ENCODE results near the gene NAT16. TPM values are rescaled to one million over a fixed set of nuclear protein-coding genes. Genes with fewer than 3 reads are reported as not detected.

The NAT16 gene
- total and polyA plus RNA-seq, 2 of the 13 experiments (the other 11 are each of a cell fraction or from before 2014, with no cell fraction given): 0.04 TPM; not detected in 1

DNA sequence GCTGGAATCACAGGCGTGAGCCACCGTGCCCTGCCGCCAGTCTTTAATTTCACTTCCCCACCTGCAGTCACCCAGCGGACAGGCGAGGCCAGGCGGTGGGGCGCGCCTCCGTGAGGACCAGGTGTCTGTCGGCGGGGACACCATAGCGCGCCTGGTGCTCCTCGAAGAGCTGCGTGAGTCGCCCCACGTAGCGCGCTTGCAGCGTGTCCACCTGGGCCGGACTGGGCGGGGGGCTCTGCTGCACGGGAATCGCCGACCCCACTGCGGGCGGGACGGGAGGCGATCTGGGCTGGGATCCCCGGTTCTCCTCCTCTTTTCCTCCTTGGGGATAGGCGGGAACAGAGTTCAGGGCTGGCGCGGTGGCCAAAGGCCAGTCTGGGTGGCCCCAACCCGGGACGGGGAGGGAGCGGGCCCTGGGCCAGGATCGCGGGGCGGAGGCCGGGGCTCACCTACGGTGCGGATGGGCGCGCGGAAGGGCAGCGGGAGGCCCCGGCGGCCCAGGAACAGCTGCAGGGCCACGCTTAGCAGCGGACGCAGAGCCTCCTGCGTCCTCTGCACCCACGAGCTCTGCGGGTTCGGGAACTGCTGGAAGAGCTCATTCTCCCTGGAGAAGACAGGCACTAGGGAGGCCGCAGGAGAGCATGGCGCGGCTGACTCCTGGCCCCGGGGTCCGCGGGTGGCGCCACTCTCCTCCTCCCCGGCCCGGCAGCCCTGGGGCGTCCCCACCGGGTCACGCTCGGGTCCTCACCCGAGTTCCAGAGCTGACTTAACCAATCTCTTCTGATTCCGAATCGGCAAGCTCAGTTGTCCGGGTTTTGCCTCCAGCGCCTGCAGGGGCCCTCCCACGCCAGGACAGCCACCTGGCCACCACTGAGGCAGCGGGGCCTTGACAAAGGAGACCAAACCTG lies 21.9 kb upstream of the NAT16 start (continued):
- TF ChIP-seq, protein P1, sequence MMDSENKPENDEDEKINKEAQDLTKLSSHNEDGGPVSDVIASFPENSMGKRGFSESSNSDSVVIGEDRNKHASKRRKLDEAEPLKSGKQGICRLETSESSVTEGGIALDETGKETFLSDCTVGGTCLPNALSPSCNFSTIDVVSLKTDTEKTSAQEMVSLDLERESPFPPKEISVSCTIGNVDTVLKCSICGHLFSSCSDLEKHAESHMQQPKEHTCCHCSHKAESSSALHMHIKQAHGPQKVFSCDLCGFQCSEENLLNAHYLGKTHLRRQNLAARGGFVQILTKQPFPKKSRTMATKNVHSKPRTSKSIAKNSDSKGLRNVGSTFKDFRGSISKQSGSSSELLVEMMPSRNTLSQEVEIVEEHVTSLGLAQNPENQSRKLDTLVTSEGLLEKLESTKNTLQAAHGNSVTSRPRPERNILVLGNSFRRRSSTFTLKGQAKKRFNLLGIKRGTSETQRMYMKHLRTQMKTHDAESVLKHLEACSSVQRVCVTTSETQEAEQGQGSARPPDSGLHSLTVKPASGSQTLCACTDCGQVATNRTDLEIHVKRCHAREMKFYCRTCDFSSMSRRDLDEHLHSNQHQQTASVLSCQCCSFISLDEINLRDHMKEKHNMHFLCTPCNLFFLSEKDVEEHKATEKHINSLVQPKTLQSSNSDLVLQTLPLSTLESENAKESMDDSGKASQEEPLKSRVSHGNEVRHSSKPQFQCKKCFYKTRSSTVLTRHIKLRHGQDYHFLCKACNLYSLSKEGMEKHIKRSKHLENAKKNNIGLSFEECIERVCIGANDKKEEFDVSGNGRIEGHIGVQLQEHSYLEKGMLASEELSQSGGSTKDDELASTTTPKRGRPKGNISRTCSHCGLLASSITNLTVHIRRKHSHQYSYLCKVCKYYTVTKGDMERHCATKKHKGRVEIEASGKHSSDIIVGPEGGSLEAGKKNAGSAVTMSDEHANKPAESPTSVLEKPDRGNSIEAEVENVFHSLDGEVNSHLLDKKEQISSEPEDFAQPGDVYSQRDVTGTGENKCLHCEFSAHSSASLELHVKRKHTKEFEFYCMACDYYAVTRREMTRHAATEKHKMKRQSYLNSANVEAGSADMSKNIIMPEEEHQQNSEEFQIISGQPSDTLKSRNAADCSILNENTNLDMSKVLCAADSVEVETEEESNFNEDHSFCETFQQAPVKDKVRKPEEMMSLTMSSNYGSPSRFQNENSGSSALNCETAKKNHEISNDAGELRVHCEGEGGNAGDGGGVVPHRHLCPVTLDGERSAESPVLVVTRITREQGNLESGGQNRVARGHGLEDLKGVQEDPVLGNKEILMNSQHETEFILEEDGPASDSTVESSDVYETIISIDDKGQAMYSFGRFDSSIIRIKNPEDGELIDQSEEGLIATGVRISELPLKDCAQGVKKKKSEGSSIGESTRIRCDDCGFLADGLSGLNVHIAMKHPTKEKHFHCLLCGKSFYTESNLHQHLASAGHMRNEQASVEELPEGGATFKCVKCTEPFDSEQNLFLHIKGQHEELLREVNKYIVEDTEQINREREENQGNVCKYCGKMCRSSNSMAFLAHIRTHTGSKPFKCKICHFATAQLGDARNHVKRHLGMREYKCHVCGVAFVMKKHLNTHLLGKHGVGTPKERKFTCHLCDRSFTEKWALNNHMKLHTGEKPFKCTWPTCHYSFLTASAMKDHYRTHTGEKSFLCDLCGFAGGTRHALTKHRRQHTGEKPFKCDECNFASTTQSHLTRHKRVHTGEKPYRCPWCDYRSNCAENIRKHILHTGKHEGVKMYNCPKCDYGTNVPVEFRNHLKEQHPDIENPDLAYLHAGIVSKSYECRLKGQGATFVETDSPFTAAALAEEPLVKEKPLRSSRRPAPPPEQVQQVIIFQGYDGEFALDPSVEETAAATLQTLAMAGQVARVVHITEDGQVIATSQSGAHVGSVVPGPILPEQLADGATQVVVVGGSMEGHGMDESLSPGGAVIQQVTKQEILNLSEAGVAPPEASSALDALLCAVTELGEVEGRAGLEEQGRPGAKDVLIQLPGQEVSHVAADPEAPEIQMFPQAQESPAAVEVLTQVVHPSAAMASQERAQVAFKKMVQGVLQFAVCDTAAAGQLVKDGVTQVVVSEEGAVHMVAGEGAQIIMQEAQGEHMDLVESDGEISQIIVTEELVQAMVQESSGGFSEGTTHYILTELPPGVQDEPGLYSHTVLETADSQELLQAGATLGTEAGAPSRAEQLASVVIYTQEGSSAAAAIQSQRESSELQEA (CRISPR knock-in tag; IDR thresholded peaks at IDR 0.05; ENCODE audit: not compliant biosample characterization): no peak
- TF ChIP-seq, protein P2, sequence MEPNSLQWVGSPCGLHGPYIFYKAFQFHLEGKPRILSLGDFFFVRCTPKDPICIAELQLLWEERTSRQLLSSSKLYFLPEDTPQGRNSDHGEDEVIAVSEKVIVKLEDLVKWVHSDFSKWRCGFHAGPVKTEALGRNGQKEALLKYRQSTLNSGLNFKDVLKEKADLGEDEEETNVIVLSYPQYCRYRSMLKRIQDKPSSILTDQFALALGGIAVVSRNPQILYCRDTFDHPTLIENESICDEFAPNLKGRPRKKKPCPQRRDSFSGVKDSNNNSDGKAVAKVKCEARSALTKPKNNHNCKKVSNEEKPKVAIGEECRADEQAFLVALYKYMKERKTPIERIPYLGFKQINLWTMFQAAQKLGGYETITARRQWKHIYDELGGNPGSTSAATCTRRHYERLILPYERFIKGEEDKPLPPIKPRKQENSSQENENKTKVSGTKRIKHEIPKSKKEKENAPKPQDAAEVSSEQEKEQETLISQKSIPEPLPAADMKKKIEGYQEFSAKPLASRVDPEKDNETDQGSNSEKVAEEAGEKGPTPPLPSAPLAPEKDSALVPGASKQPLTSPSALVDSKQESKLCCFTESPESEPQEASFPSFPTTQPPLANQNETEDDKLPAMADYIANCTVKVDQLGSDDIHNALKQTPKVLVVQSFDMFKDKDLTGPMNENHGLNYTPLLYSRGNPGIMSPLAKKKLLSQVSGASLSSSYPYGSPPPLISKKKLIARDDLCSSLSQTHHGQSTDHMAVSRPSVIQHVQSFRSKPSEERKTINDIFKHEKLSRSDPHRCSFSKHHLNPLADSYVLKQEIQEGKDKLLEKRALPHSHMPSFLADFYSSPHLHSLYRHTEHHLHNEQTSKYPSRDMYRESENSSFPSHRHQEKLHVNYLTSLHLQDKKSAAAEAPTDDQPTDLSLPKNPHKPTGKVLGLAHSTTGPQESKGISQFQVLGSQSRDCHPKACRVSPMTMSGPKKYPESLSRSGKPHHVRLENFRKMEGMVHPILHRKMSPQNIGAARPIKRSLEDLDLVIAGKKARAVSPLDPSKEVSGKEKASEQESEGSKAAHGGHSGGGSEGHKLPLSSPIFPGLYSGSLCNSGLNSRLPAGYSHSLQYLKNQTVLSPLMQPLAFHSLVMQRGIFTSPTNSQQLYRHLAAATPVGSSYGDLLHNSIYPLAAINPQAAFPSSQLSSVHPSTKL (CRISPR knock-in tag; IDR thresholded peaks at IDR 0.05): 0 out of 2 replicates have a peak, but pooled peaks have one; percentile 42
- TF ChIP-seq, protein P3, sequence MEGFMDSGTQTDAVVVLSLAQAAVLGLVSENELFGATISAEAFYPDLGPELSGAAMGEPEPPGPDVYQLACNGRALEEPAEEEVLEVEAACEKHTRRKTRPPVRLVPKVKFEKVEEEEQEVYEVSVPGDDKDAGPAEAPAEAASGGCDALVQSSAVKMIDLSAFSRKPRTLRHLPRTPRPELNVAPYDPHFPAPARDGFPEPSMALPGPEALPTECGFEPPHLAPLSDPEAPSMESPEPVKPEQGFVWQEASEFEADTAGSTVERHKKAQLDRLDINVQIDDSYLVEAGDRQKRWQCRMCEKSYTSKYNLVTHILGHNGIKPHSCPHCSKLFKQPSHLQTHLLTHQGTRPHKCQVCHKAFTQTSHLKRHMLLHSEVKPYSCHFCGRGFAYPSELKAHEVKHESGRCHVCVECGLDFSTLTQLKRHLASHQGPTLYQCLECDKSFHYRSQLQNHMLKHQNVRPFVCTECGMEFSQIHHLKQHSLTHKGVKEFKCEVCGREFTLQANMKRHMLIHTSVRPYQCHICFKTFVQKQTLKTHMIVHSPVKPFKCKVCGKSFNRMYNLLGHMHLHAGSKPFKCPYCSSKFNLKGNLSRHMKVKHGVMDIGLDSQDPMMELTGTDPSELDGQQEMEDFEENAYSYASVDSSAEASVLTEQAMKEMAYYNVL (CRISPR knock-in tag; IDR thresholded peaks at IDR 0.05; ENCODE audit: borderline replicate concordance): peak; percentile 74
- TF ChIP-seq NFYB (CRISPR knock-in tag; IDR thresholded peaks at IDR 0.05): no peak
- peak; percentile 91 for TF ChIP-seq MED8 (CRISPR knock-in tag; IDR thresholded peaks at IDR 0.05; ENCODE audit: insufficient replicate concordance)
- TF ChIP-seq SMC3 (IDR thresholded peaks at IDR 0.05; ENCODE audit: low read length): no peak
- TF ChIP-seq MYNN (CRISPR knock-in tag; IDR thresholded peaks at IDR 0.05; ENCODE audit: low read depth): no peak
- TF ChIP-seq U2AF2 (IDR thresholded peaks at IDR 0.05; ENCODE audit: low read depth, low read length): no peak
- TF ChIP-seq ZNF850 (CRISPR knock-in tag; conservative IDR thresholded peaks at IDR 0.05): no peak
- peak; percentile 77 for TF ChIP-seq TAF1 (CRISPR knock-in tag; IDR thresholded peaks at IDR 0.05)
- TF ChIP-seq AKAP8 (CRISPR knock-in tag; IDR thresholded peaks at IDR 0.05): peak; percentile 25; the same call in 1 of the 2 replicates
- TF ChIP-seq ATF7-NPFF (CRISPR knock-in tag; IDR thresholded peaks at IDR 0.05; ENCODE audit: low read depth): peak; percentile 60
- TF ChIP-seq ZNF558 (CRISPR knock-in tag; IDR thresholded peaks at IDR 0.05; ENCODE audit: borderline replicate concordance): no peak
